ENCODE data around the gene ALG10B.
"Not testable (repeated sequence)": the region's sequence is repeated elsewhere in the genome, so short reads cannot be mapped to it uniquely, and the experiment has no call there.

ALG10B gene

GRCh38 chr12:38291160-38291559 is 25.4 kb upstream of the ALG10B start:
- ChIA-PET POLR2A (no interaction called here), CTCF (no interaction called here)
- no peak overlapping the region for H3K4me3 ChIP-seq (ENCODE audit: low read depth, low read length)
- TF ChIP-seq, protein P1, sequence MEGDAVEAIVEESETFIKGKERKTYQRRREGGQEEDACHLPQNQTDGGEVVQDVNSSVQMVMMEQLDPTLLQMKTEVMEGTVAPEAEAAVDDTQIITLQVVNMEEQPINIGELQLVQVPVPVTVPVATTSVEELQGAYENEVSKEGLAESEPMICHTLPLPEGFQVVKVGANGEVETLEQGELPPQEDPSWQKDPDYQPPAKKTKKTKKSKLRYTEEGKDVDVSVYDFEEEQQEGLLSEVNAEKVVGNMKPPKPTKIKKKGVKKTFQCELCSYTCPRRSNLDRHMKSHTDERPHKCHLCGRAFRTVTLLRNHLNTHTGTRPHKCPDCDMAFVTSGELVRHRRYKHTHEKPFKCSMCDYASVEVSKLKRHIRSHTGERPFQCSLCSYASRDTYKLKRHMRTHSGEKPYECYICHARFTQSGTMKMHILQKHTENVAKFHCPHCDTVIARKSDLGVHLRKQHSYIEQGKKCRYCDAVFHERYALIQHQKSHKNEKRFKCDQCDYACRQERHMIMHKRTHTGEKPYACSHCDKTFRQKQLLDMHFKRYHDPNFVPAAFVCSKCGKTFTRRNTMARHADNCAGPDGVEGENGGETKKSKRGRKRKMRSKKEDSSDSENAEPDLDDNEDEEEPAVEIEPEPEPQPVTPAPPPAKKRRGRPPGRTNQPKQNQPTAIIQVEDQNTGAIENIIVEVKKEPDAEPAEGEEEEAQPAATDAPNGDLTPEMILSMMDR (IDR thresholded peaks at IDR 0.05; ENCODE audit: insufficient read depth, low read length, missing control alignments) = no peak
- DNase-seq (ENCODE audit: low read depth, low spot score) = no peak

DNA sequence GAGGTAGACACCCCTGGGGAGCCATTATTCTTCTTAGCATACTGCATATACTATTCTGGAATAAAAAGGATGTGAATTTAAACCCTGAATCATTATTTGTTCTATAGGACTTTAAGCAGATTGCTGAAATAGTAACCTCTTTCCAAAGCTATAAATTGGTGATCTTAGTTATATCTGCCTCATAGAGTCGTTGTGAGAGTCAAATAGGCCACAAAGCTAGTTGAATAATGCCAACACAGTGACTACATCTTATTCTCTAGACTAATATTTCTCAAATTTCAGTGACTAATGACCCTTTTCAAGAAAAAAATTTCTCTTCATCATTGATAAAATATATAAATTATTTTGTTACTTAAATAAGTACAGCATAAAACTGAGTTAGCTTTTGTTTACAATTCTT is 13.6 kb upstream of the ALG10B start:
- H3K4me3 ChIP-seq (ENCODE audit: low read depth, low read length); POLR2A ChIA-PET; DNase-seq (ENCODE audit: low read depth, low spot score); CTCF ChIA-PET: not testable (repeated sequence)

GRCh38 chr12:38321966-38322365 is 5.4 kb downstream of the ALG10B start:
- POLR2A ChIA-PET; H3K4me3 ChIP-seq (ENCODE audit: low read depth, low read length); DNase-seq (ENCODE audit: low read depth, low spot score): not testable (repeated sequence)
- CTCF ChIA-PET = interaction anchor here (1.3 kb wide), 1 partner anchor 952 kb away, joined by 3 read pairs; no protein-coding TSS in a partner anchor

DNA sequence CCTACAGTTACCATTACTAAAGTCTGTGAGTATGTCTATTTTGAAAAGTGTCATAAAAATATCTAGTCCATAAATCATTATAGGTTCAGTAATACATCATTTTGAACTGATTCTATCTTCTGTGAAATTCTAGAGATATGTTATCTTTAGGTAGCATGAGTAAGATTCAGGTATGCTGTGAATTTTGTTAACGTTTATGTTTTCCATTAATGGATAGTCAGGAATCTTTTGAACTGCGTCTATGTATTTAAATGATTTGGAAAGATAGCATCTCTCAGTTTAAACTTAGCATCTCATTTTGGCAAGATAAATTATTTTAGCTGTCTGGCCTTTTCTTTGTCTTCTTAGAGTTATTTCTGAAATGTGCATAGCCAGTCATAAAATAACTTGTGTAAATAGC is 8.3 kb downstream of the ALG10B start:
- H3K4me3 ChIP-seq (ENCODE audit: low read depth, low read length) = no peak overlapping the region
- DNase-seq (ENCODE audit: low read depth, low spot score) = no peak
- POLR2A ChIA-PET = no interaction called here
- CTCF ChIA-PET = interaction anchor here (5.2 kb wide), 1 partner anchor 948 kb away, joined by 45 read pairs; no protein-coding TSS in a partner anchor
- TF ChIP-seq, protein P1 (IDR thresholded peaks at IDR 0.05; ENCODE audit: insufficient read depth, low read length, missing control alignments) = no peak

DNA sequence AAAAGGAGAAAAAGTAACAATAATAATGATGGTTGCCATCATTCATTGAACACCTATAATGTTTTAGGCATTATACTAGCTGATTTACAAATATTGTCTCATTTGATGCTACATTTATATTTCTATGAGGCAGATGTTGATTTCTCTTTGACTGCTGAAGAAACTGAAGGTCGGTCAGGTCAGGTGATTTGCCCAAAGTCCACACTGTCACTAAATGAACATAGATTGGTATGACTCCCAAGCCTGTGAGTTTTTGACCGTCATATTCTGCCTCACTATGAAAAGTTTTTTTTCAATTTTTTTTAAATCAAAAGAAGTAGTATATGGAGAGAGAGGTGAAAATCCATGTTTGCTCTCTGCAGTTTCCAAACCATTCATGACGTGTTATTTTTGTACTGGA is 10.8 kb downstream of the ALG10B start:
- ChIA-PET POLR2A (no interaction called here), CTCF (interaction anchor here (1.0 to 5.2 kb wide), 6 partner anchors 11 to 949 kb away, joined by 3 to 45 read pairs (median 6); partner anchors contain the start of gene ALG10B)
- TF ChIP-seq, protein P1 (IDR thresholded peaks at IDR 0.05; ENCODE audit: insufficient read depth, low read length, missing control alignments) = no peak
- no peak for DNase-seq (ENCODE audit: low read depth, low spot score)
- H3K4me3 ChIP-seq (ENCODE audit: low read depth, low read length) = no peak overlapping the region

DNA sequence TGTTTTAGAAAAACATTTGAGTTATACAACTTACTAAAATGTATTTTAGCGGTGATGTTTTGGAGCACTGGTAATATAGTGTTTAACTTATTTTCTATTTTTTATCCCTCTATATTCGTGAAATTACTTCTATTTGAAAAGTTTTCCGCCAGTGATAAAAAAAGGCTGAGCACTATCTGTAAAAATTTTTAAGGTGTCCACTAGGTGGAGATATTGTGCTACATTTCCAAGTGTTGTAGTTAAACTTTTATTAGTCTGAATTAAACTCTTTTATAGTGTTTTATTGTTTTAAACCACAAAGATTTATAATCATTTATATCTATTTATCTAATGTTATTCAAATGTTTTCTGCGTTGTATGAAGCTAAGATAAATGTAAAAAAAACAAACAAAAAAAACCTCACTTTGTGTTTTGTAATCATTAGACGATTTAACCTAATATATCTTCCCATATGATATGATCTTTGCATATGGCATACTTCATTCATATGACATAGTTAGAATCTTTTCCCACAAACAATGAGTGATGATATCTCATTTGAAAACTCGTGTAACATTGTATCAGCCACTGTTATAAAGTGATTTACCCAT is 11.8 kb downstream of the ALG10B start:
- ChIA-PET POLR2A (no interaction called here), CTCF (interaction anchor here (1.0 to 5.2 kb wide), 7 partner anchors 11 to 948 kb away, joined by 3 to 45 read pairs (median 5); partner anchors contain the start of gene ALG10B)
- TF ChIP-seq, protein P1 (IDR thresholded peaks at IDR 0.05; ENCODE audit: insufficient read depth, low read length, missing control alignments) = peak; percentile 20
- no peak overlapping the region for H3K4me3 ChIP-seq (ENCODE audit: low read depth, low read length)
- no peak for DNase-seq (ENCODE audit: low read depth, low spot score)

DNA sequence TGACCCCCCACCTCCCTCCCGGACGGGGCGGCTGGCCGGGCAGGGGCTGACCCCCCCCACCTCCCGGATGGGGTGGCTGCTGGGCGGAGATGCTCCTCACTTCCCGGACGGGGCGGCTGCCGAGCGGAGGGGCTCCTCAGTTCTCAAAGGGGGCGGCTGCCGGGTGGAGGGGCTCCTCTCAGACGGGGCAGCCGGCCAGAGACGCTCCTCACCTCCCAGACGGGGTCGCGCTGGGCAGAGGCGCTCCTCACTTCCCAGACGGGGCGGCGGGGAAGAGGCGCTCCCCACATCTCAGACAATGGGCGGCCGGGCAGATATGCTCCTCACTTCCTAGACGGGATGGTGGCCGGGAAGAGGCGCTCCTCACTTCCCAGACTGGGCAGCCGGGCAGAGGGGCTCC is 13.8 kb downstream of the ALG10B start:
- CTCF ChIA-PET; DNase-seq (ENCODE audit: low read depth, low spot score); H3K4me3 ChIP-seq (ENCODE audit: low read depth, low read length); POLR2A ChIA-PET: not testable (repeated sequence)

GRCh38 chr12:38332814-38333213 is 16.2 kb downstream of the ALG10B start:
- TF ChIP-seq, protein P1 (IDR thresholded peaks at IDR 0.05; ENCODE audit: insufficient read depth, low read length, missing control alignments) = no peak
- ChIA-PET POLR2A (no interaction called here), CTCF (no interaction called here)
- no peak for DNase-seq (ENCODE audit: low read depth, low spot score)
- no peak overlapping the region for H3K4me3 ChIP-seq (ENCODE audit: low read depth, low read length)

Measured in AG04449 (cell line).